Astrocyte of the spinal cord (primary cell): ENCODE data around the gene RIPPLY2.

Experiments
- DNase-seq: peaks from one replicate; pipeline ENCODE4 v3.0.0; 2011; ENCODE audit warnings: low read depth, low spot score
- H3K4me3 ChIP-seq: 2 replicates; pipeline ENCODE4 v1.5.1; 2011; ENCODE audit warnings: low read depth, mild to moderate bottlenecking, low read length, moderate library complexity
- in situ Hi-C: cut with HindIII; loops from 2 replicates; pipeline ENCODE4 v1.10.0; 2017; ENCODE audit warnings: low sequenced_read_pairs
- TF ChIP-seq, protein P1 (sequence below): IDR thresholded peaks from 2 replicates; pipeline ENCODE4 v1.5.1; 2012; ENCODE audit warnings: low read depth, mild to moderate bottlenecking, low read length, inconsistent platforms

Gene RIPPLY2

GRCh38 chr6:83879746-83880145, 26.6 kb downstream of the RIPPLY2 start:
- DNase-seq, result no peak
- TF ChIP-seq, protein P1, sequence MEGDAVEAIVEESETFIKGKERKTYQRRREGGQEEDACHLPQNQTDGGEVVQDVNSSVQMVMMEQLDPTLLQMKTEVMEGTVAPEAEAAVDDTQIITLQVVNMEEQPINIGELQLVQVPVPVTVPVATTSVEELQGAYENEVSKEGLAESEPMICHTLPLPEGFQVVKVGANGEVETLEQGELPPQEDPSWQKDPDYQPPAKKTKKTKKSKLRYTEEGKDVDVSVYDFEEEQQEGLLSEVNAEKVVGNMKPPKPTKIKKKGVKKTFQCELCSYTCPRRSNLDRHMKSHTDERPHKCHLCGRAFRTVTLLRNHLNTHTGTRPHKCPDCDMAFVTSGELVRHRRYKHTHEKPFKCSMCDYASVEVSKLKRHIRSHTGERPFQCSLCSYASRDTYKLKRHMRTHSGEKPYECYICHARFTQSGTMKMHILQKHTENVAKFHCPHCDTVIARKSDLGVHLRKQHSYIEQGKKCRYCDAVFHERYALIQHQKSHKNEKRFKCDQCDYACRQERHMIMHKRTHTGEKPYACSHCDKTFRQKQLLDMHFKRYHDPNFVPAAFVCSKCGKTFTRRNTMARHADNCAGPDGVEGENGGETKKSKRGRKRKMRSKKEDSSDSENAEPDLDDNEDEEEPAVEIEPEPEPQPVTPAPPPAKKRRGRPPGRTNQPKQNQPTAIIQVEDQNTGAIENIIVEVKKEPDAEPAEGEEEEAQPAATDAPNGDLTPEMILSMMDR, result no peak

DNA sequence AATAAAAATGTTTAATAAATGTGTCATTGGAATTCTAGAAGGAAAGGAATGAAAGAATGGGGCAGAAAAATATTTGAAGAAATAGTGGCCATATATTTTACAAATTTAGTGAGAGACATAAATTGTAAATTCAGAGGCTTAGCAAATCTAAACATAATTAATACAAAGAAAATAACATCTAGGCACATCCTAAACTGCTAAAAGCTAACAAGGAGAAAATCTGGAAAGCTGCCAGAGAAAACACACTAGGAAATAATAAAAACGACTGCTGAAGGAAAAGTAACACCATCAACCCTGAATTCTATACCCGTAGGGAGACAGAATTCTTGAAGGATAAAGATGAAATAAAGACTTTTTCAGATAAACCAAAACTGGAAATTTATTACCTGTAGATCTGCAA, 30.1 kb downstream of the RIPPLY2 start:
- no peak for DNase-seq
- H3K4me3 ChIP-seq, result no peak overlapping the region
- in situ Hi-C loops, result no loop called here
- TF ChIP-seq, protein P1, result no peak

More at GRCh38 chr6:83879746-83880145, 26.6 kb downstream of the RIPPLY2 start:
- H3K4me3 ChIP-seq, result no peak overlapping the region
- in situ Hi-C loops, result no loop called here

DNA sequence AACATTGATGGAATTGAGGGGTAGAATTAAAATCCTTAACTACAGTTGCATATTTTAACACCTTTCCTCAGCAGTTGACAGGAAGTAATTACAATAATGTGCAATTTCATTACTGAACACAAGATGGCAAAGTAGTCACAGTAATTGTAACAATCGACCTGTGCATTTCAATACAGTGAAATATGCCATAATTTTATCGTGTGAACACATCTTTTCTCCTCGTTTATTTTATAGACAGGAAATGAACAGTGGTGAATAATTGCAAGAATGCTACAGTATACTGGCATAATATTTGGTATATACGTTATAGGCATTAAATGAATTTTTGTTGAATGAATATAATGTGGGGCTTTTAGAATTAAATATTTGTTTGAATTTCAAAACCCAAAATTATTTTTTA, 31.4 kb downstream of the RIPPLY2 start:
- TF ChIP-seq, protein P1, result peak; percentile 53
- H3K4me3 ChIP-seq, result no peak overlapping the region
- peak; percentile 47 for DNase-seq
- in situ Hi-C loops, result no loop called here

DNA sequence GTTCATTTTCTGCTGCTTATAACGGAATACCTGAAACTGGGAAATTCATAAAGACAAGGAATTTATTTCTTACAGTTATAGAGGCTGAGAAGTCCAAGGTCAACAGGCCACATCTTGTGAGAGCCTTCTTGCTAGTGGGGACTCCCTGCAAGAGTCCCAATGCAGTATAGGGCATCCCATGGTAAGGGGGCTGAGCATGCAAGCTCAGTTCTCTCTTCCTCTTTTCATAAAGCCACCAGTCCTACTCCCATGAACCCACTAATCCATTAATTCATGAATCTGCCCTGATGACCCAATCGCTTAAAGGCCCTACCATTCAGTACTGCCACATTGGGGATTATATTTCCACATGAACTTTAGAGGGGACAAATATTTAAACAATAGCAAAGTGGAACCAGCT, 32.8 kb downstream of the RIPPLY2 start:
- TF ChIP-seq, protein P1, result no peak
- no peak overlapping the region for H3K4me3 ChIP-seq
- no peak for DNase-seq
- in situ Hi-C loops, result no loop called here

- in situ Hi-C loops, result no loop called here
- no peak for DNase-seq
- H3K4me3 ChIP-seq, result no peak overlapping the region
- TF ChIP-seq, protein P1, result no peak
Measured at GRCh38 chr6:83889621-83890020, 36.5 kb downstream of the RIPPLY2 start.

DNA sequence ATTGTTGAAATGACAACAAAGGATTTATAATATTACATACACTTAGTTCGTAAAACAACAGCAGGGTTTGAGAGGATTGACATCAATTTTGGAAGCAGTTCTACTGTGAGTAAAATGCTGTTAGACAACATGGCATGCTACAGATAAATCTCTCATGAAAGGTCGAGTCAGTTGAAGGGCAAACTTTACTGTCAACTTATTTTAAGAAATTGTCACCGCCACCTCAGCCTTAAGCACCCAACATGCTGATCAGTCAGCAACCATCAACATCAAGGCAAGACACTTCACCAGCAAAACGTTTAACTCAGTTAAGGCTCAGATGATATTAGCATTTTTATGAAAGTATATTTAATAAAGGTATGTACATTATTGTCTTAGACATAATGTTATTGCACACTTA, 37.4 kb downstream of the RIPPLY2 start:
- TF ChIP-seq, protein P1, result no peak
- in situ Hi-C loops, result no loop called here
- no peak overlapping the region for H3K4me3 ChIP-seq
- DNase-seq, result no peak

DNA sequence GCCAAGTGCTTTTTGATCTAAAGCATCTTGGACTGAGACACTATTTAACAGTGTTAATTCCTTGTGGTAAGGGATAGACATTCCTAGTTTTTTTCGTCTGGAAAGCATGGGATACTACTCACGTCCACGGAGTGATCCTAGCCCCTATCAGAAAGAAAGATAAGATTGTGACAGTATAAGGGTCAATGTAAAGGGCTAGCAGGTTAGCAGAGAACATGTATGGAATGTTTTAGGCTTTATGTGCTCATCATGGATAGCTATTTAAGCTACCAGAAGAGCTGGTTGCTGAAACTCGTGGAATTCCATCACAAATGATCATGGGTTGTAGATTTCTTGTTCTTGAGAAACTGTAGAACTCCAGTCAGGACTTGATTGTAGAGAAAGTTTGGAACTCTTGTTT, 38.4 kb downstream of the RIPPLY2 start:
- in situ Hi-C loops, result no loop called here
- no peak for DNase-seq
- TF ChIP-seq, protein P1, result no peak
- H3K4me3 ChIP-seq, result no peak overlapping the region
